ENCODE measurements around the gene EDEM3. TPM values are rescaled to one million over a fixed set of nuclear protein-coding genes. Genes with fewer than 3 reads are reported as not detected.

The EDEM3 gene
- total and polyA plus RNA-seq, 4 donors = 30.8 to 64.9 (median 40.5) TPM

- H3K9me3 ChIP-seq (ENCODE audit: control insufficient read depth, insufficient read depth, low read length) = no peaks in the 10 kb centered on the region
- H3K36me3 ChIP-seq (ENCODE audit: control insufficient read depth, insufficient read depth, low read length) = no peaks in the 10 kb centered on the region
- H3K4me3 ChIP-seq (ENCODE audit: low read depth, low read length) = no peak overlapping the region
- H3K4me1 ChIP-seq (ENCODE audit: control insufficient read depth, insufficient read depth, low read length) = no peaks in the 10 kb centered on the region
- no peak for DNase-seq (ENCODE audit: low read depth in 4 of 6, low spot score in 6 of 6)
- no peaks in the 10 kb centered on the region for H3K27me3 ChIP-seq (ENCODE audit: control insufficient read depth, insufficient read depth, low read length)
- no peak overlapping the region for H3K27ac ChIP-seq (ENCODE audit: low read depth, low read length)
These were observed 3.2 kb upstream of the EDEM3 start for GRCh38 chr1:184757891-184758290.

GRCh38 chr1:184757406-184757805, 2.7 kb upstream of the EDEM3 start:
- no peaks in the 10 kb centered on the region for H3K27me3 ChIP-seq (ENCODE audit: control insufficient read depth, insufficient read depth, low read length)
- no peak overlapping the region for H3K4me3 ChIP-seq (ENCODE audit: low read depth, low read length)
- no peak for DNase-seq (ENCODE audit: low read depth in 4 of 6, low spot score in 6 of 6)
- no peaks in the 10 kb centered on the region for H3K4me1 ChIP-seq (ENCODE audit: control insufficient read depth, insufficient read depth, low read length)
- H3K36me3 ChIP-seq (ENCODE audit: control insufficient read depth, insufficient read depth, low read length) = no peaks in the 10 kb centered on the region
- 83% methylated on average over 9 of the region's 10 CpGs for WGBS (ENCODE audit: insufficient coverage)
- H3K27ac ChIP-seq (ENCODE audit: low read depth, low read length) = no peak overlapping the region
- no peaks in the 10 kb centered on the region for H3K9me3 ChIP-seq (ENCODE audit: control insufficient read depth, insufficient read depth, low read length)

- H3K4me1 ChIP-seq (ENCODE audit: control insufficient read depth, insufficient read depth, low read length) = no peaks in the 10 kb centered on the region
- 9% methylated on average over 11 of the region's 27 CpGs for WGBS (ENCODE audit: insufficient coverage)
- H3K36me3 ChIP-seq (ENCODE audit: control insufficient read depth, insufficient read depth, low read length) = no peaks in the 10 kb centered on the region
- no peaks in the 10 kb centered on the region for H3K27me3 ChIP-seq (ENCODE audit: control insufficient read depth, insufficient read depth, low read length)
- DNase-seq (ENCODE audit: low read depth in 4 of 6, low spot score in 6 of 6) = no peak
- no peaks in the 10 kb centered on the region for H3K9me3 ChIP-seq (ENCODE audit: control insufficient read depth, insufficient read depth, low read length)
- peak overlapping the region; percentile 85 for H3K4me3 ChIP-seq (ENCODE audit: low read depth, low read length)
- peak overlapping the region; percentile 81 for H3K27ac ChIP-seq (ENCODE audit: low read depth, low read length)
These were observed 788 bp upstream of the EDEM3 start for GRCh38 chr1:184755226-184756065.

- under 1% methylated on average over 36 of the region's 43 CpGs for WGBS (ENCODE audit: insufficient coverage)
- peak in 4 of 6 donors; percentile 14 to 73 (median 31) for DNase-seq (ENCODE audit: low read depth in 4 of 6, low spot score in 6 of 6)
These were observed 816 bp downstream of the EDEM3 start for GRCh38 chr1:184753608-184754475.

GRCh38 chr1:184753117-184753516, 1.5 kb downstream of the EDEM3 start:
- DNase-seq (ENCODE audit: low read depth in 4 of 6, low spot score in 6 of 6) = no peak
- no peaks in the 10 kb centered on the region for H3K36me3 ChIP-seq (ENCODE audit: control insufficient read depth, insufficient read depth, low read length)
- H3K27me3 ChIP-seq (ENCODE audit: control insufficient read depth, insufficient read depth, low read length) = no peaks in the 10 kb centered on the region
- no peaks in the 10 kb centered on the region for H3K4me1 ChIP-seq (ENCODE audit: control insufficient read depth, insufficient read depth, low read length)
- peak overlapping the region; percentile 85 for H3K4me3 ChIP-seq (ENCODE audit: low read depth, low read length)
- H3K9me3 ChIP-seq (ENCODE audit: control insufficient read depth, insufficient read depth, low read length) = no peaks in the 10 kb centered on the region
- WGBS (ENCODE audit: insufficient coverage) = no CpG with 5 or more reads among the region's 5 CpGs
- no peak overlapping the region for H3K27ac ChIP-seq (ENCODE audit: low read depth, low read length)

More at GRCh38 chr1:184753608-184754475, 816 bp downstream of the EDEM3 start:
- Histone ChIP-seq H3K27me3 (ENCODE audit: control insufficient read depth, insufficient read depth, low read length) (no peaks in the 10 kb centered on the region), H3K27ac (ENCODE audit: low read depth, low read length) (peak overlapping the region; percentile 93), H3K9me3 (ENCODE audit: control insufficient read depth, insufficient read depth, low read length) (no peaks in the 10 kb centered on the region), H3K4me1 (ENCODE audit: control insufficient read depth, insufficient read depth, low read length) (no peaks in the 10 kb centered on the region), H3K36me3 (ENCODE audit: control insufficient read depth, insufficient read depth, low read length) (no peaks in the 10 kb centered on the region), H3K4me3 (ENCODE audit: low read depth, low read length) (peak overlapping the region; percentile 85)

GRCh38 chr1:184752656-184753055, 2.0 kb downstream of the EDEM3 start:
- no peaks in the 10 kb centered on the region for H3K36me3 ChIP-seq (ENCODE audit: control insufficient read depth, insufficient read depth, low read length)
- no peak overlapping the region for H3K27ac ChIP-seq (ENCODE audit: low read depth, low read length)
- WGBS (ENCODE audit: insufficient coverage) = no CpG with 5 or more reads among the region's 2 CpGs
- H3K4me1 ChIP-seq (ENCODE audit: control insufficient read depth, insufficient read depth, low read length) = no peaks in the 10 kb centered on the region
- no peaks in the 10 kb centered on the region for H3K9me3 ChIP-seq (ENCODE audit: control insufficient read depth, insufficient read depth, low read length)
- no peaks in the 10 kb centered on the region for H3K27me3 ChIP-seq (ENCODE audit: control insufficient read depth, insufficient read depth, low read length)
- no peak overlapping the region for H3K4me3 ChIP-seq (ENCODE audit: low read depth, low read length)
- no peak for DNase-seq (ENCODE audit: low read depth in 4 of 6, low spot score in 6 of 6)

GRCh38 chr1:184748740-184749139, 5.9 kb downstream of the EDEM3 start:
- no CpG with 5 or more reads among the region's 2 CpGs for WGBS (ENCODE audit: insufficient coverage)
- Histone ChIP-seq H3K4me1 (ENCODE audit: control insufficient read depth, insufficient read depth, low read length) (no peaks in the 10 kb centered on the region), H3K9me3 (ENCODE audit: control insufficient read depth, insufficient read depth, low read length) (no peaks in the 10 kb centered on the region), H3K27me3 (ENCODE audit: control insufficient read depth, insufficient read depth, low read length) (no peaks in the 10 kb centered on the region), H3K27ac (ENCODE audit: low read depth, low read length) (no peak overlapping the region), H3K36me3 (ENCODE audit: control insufficient read depth, insufficient read depth, low read length) (no peaks in the 10 kb centered on the region), H3K4me3 (ENCODE audit: low read depth, low read length) (no peak overlapping the region)
- DNase-seq (ENCODE audit: low read depth in 4 of 6, low spot score in 6 of 6) = no peak

- no peaks in the 10 kb centered on the region for H3K36me3 ChIP-seq (ENCODE audit: control insufficient read depth, insufficient read depth, low read length)
- H3K4me3 ChIP-seq (ENCODE audit: low read depth, low read length) = no peak overlapping the region
- H3K9me3 ChIP-seq (ENCODE audit: control insufficient read depth, insufficient read depth, low read length) = no peaks in the 10 kb centered on the region
- peaks cover 2% of the 10 kb centered on the region for H3K4me1 ChIP-seq (ENCODE audit: control insufficient read depth, insufficient read depth, low read length)
- DNase-seq (ENCODE audit: low read depth in 4 of 6, low spot score in 6 of 6) = no peak
- WGBS (ENCODE audit: insufficient coverage) = no CpG with 5 or more reads among the region's 3 CpGs
- H3K27me3 ChIP-seq (ENCODE audit: control insufficient read depth, insufficient read depth, low read length) = no peaks in the 10 kb centered on the region
- no peak overlapping the region for H3K27ac ChIP-seq (ENCODE audit: low read depth, low read length)
These were observed 7.3 kb downstream of the EDEM3 start for GRCh38 chr1:184747089-184747955.

GRCh38 chr1:184745929-184746638, 8.6 kb downstream of the EDEM3 start:
- 71% methylated on average over 1 of the region's 4 CpGs for WGBS (ENCODE audit: insufficient coverage)

More at GRCh38 chr1:184745929-184746638, 8.6 kb downstream of the EDEM3 start:
- peak in 1 of 6 donors; percentile 13 for DNase-seq (ENCODE audit: low read depth in 4 of 6, low spot score in 6 of 6)
- Histone ChIP-seq H3K27ac (ENCODE audit: low read depth, low read length) (no peak overlapping the region), H3K36me3 (ENCODE audit: control insufficient read depth, insufficient read depth, low read length) (no peaks in the 10 kb centered on the region), H3K4me3 (ENCODE audit: low read depth, low read length) (no peak overlapping the region), H3K27me3 (ENCODE audit: control insufficient read depth, insufficient read depth, low read length) (no peaks in the 10 kb centered on the region), H3K4me1 (ENCODE audit: control insufficient read depth, insufficient read depth, low read length) (peaks cover 3% of the 10 kb centered on the region), H3K9me3 (ENCODE audit: control insufficient read depth, insufficient read depth, low read length) (no peaks in the 10 kb centered on the region)

Measured in spinal cord (tissue), 10 donors.